Immature natural killer cell (primary cell): ENCODE measurements around the gene MPRIP. TPM values are rescaled to one million over a fixed set of nuclear protein-coding genes. Genes with fewer than 3 reads are reported as not detected.

Experiments used
- DNase-seq, 3 donors: peaks; one replicate each; pipeline ENCODE4 v3.0.0; 2022; ENCODE audit warnings: mixed read lengths in 1 of 3
- H3K27ac Mint-ChIP-seq, 6 donors: one replicate each; pipeline ENCODE4 v1.8.0; 2020; ENCODE audit warnings: mixed read lengths in 6 of 6, mild to moderate bottlenecking in 5 of 6, inconsistent platforms in 4 of 6, moderate library complexity in 3 of 6
- H3K27me3 Mint-ChIP-seq, 3 donors: one replicate each; pipeline ENCODE4 v1.8.0; 2020 to 2021; ENCODE audit warnings: low read depth in 3 of 3, mild to moderate bottlenecking in 3 of 3, mixed read lengths in 3 of 3, moderate library complexity in 3 of 3, inconsistent platforms in 1 of 3
- H3K36me3 Mint-ChIP-seq, 3 donors: one replicate each; pipeline ENCODE4 v1.8.0; 2020; ENCODE audit warnings: mixed read lengths in 3 of 3, inconsistent platforms in 2 of 3, mild to moderate bottlenecking in 2 of 3
- H3K4me1 Mint-ChIP-seq, 2 donors: one replicate each; pipeline ENCODE4 v1.8.0; 2020; ENCODE audit warnings: inconsistent platforms in 2 of 2, mild to moderate bottlenecking in 2 of 2, mixed read lengths in 2 of 2, moderate library complexity in 1 of 2
- H3K4me3 Mint-ChIP-seq, 5 donors: one replicate each; pipeline ENCODE4 v1.8.0; 2020; ENCODE audit warnings: mild to moderate bottlenecking in 5 of 5, mixed read lengths in 5 of 5, inconsistent platforms in 3 of 5, moderate library complexity in 3 of 5
- H3K9me3 Mint-ChIP-seq, 6 donors: one replicate each; pipeline ENCODE4 v1.8.0; 2020; ENCODE audit warnings: mild to moderate bottlenecking in 6 of 6, mixed read lengths in 6 of 6, inconsistent platforms in 4 of 6, moderate library complexity in 3 of 6
- polyA plus RNA-seq, 3 donors: library from polyadenylated mRNA; unstranded; fragments of 300-500 nt; fragmentation: Illumina TruSeq; gene quantifications; one replicate each; pipeline ENCODE4 v1.2.3, GENCODE V29; 2021

Gene MPRIP
- polyA plus RNA-seq, 3 donors from 2014 or later, result 1.2 to 15.1 (median 4.2) TPM

- Mint-ChIP-seq H3K4me1 (peaks cover 62 to 65% of the 10 kb centered on the region in 2 donors), H3K27ac (peak overlapping the region; percentile 89 to 98 (median 94)), H3K4me3 (peak overlapping the region in 2 of 5 donors; percentile 24 to 48), H3K27me3 (peaks cover 0 to 3% (median 0%) of the 10 kb centered on the region in 3 donors), H3K9me3 (no peaks in the 10 kb centered on the region), H3K36me3 (peaks cover 0 to 3% (median 0%) of the 10 kb centered on the region in 3 donors)
- DNase-seq, result no peak
Observed at GRCh38 chr17:17107891-17108431, 65.7 kb downstream of the MPRIP start.

DNA sequence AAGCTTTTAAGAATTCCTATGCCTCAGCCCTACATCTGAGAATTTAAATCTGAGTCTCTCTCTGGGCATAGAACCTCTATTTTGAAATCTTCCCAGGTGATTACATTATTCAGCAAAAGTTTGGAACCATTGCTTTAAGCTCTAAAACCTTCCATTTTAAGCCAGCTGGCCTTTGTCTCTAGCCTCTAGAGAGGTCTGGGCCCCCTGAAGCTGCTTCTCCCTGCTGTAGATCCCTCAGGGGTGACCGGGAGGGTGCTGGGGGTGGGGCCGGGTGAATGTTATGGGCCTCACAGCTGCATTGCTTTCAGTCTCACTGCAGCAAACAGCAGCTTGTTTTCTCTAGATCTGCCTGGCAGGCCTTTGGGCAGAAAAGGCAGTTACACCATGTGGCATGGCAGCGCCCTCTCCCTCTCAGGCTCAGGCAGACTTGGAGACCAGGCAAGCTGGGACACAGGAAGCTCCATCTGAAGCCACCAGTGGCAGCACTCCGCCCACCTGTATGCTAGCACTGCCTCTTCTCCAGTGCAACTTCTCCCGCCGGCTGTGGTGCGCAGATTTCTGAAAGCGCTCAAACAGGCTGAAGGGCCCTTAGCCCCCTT lies 66.3 kb downstream of the MPRIP start:
- Mint-ChIP-seq H3K27ac (peak overlapping the region; percentile 89 to 98 (median 94)), H3K4me3 (peak overlapping the region in 2 of 5 donors; percentile 14 to 82), H3K4me1 (peaks cover 65 to 71% of the 10 kb centered on the region in 2 donors), H3K9me3 (no peaks in the 10 kb centered on the region), H3K27me3 (peaks cover 0 to 3% (median 0%) of the 10 kb centered on the region in 3 donors), H3K36me3 (peaks cover 0 to 1% (median 0%) of the 10 kb centered on the region in 3 donors)
- DNase-seq, result no peak

DNA sequence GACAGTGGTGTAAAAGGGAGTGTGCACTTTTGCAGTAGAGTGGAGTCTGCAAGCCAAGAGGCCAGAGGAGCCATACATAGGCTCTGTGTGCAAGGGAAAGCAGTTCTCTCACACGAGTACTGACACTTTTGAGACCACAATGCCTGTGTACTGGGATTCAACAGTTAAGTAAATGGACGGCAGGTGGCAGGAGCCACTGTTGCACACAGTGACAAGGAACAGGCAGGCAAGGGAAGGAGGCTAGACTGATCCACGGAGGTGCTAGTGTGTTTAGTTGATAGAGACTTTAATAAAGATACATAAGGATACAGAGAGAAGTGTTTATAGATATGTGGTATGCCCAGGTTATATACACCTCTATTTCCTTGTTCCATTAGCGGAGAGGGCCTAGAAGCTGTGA lies 67.0 kb downstream of the MPRIP start:
- Mint-ChIP-seq H3K27ac (peak overlapping the region; percentile 89 to 98 (median 94)), H3K9me3 (no peaks in the 10 kb centered on the region), H3K4me1 (peaks cover 67 to 78% of the 10 kb centered on the region in 2 donors), H3K36me3 (no peaks in the 10 kb centered on the region), H3K27me3 (peaks cover 0 to 3% (median 0%) of the 10 kb centered on the region in 3 donors), H3K4me3 (peak overlapping the region; percentile 72 to 82 (median 76))
- peak; percentile 45 to 48 (median 47) for DNase-seq

- H3K4me3 Mint-ChIP-seq, result peak overlapping the region; percentile 72 to 82 (median 76)
- H3K9me3 Mint-ChIP-seq, result no peaks in the 10 kb centered on the region
- peaks cover 73 to 80% of the 10 kb centered on the region in 2 donors for H3K4me1 Mint-ChIP-seq
- no peaks in the 10 kb centered on the region for H3K36me3 Mint-ChIP-seq
- peak; percentile 68 to 77 (median 76) for DNase-seq
- peak overlapping the region; percentile 89 to 98 (median 94) for H3K27ac Mint-ChIP-seq
- H3K27me3 Mint-ChIP-seq, result peaks cover 0 to 3% (median 0%) of the 10 kb centered on the region in 3 donors
Observed at GRCh38 chr17:17109907-17110306, 67.7 kb downstream of the MPRIP start.

DNA sequence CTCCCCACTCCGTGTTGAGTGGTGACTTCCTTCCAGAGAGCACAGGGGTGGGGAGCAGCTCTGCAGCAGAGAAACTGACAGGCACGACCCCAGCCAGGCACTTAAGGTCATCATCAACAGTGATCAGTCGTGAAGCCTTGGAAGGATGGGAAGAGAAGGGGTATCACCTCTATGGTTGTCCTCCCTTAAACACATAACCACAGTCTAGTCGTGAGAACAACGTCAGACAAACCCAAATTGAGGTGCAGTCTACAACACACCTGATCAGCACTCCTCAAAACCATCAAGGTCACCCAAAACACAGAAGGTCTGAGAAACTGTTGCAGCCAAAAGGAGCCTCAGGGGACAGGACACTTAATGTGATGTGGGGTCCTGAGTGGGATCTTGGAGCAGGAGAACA lies 68.3 kb downstream of the MPRIP start:
- Mint-ChIP-seq H3K4me3 (peak overlapping the region; percentile 72 to 82 (median 76)), H3K27ac (peak overlapping the region; percentile 89 to 98 (median 94)), H3K9me3 (no peaks in the 10 kb centered on the region), H3K36me3 (no peaks in the 10 kb centered on the region), H3K27me3 (peaks cover 0 to 3% (median 0%) of the 10 kb centered on the region in 3 donors), H3K4me1 (peaks cover 80 to 84% of the 10 kb centered on the region in 2 donors)
- peak in 2 of 3 donors; percentile 24 to 27 for DNase-seq

DNA sequence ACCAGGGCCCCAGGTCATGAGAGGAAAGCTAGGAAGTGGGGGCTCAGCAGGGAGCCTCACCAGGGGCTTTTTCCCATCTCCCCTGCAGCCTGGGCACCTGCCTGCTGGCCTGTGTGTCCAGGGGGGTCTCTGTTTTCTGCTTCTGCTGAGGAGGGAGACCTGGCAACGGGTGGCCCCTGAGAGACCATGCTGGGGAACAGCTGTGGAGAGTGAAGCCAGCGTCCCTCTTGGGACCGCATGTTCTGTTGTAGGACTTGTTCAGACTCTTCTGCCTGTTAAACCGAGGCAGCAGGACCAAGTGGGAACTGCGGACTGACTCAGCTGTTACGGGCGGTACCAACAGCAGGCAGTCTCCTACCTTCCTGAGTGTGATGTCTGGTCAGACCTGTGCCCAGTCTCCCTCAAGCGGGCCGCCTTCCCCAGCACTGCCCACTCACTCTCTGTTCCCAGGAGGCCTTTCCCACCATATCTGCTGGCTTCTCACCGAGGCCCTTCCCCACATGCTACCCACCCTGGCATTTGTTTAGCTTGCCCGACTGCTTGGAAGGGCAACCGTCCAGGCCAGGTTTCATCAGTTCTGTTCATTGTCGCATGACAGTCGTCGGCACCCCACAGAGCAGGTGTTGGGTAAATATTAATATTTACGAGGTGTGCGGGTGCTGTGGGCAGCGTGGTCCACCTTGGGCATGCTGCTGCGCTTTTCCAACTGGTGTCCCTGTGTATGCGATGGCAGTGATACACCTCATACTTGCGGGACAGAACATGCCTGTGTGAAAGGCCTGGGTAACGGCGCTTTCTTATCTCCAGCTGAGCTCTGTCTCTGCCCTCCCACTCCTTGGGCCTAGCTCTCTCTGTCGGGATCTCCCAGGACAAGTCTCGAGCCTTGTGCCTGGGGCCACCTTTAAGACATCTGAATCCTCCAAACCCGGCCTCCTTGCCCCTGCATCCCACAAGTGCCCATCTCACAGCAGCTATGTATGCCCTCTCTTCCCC lies 69.4 kb downstream of the MPRIP start:
- peak overlapping the region; percentile 89 to 98 (median 94) for H3K27ac Mint-ChIP-seq
- H3K4me3 Mint-ChIP-seq, result peak overlapping the region in 1 of 5 donors; percentile 35
- no peaks in the 10 kb centered on the region for H3K36me3 Mint-ChIP-seq
- H3K9me3 Mint-ChIP-seq, result no peaks in the 10 kb centered on the region
- no peak for DNase-seq
- H3K4me1 Mint-ChIP-seq, result peaks cover 86 to 91% of the 10 kb centered on the region in 2 donors
- peaks cover 0 to 5% (median 0%) of the 10 kb centered on the region in 3 donors for H3K27me3 Mint-ChIP-seq

- Mint-ChIP-seq H3K36me3 (no peaks in the 10 kb centered on the region), H3K27ac (peak overlapping the region; percentile 36 to 85 (median 61)), H3K27me3 (peaks cover 0 to 5% (median 0%) of the 10 kb centered on the region in 3 donors), H3K9me3 (no peaks in the 10 kb centered on the region), H3K4me1 (peaks cover 84 to 91% of the 10 kb centered on the region in 2 donors), H3K4me3 (no peak overlapping the region)
- DNase-seq, result no peak
Observed at GRCh38 chr17:17112628-17113200, 70.5 kb downstream of the MPRIP start.

- Mint-ChIP-seq H3K9me3 (no peaks in the 10 kb centered on the region), H3K4me1 (peaks cover 84 to 91% of the 10 kb centered on the region in 2 donors), H3K27ac (peak overlapping the region; percentile 71 to 88 (median 85)), H3K4me3 (peak overlapping the region in 3 of 5 donors; percentile 8 to 38 (median 23)), H3K27me3 (peaks cover 0 to 5% (median 0%) of the 10 kb centered on the region in 3 donors), H3K36me3 (no peaks in the 10 kb centered on the region)
- no peak for DNase-seq
Observed at GRCh38 chr17:17114592-17115225, 72.5 kb downstream of the MPRIP start.

DNA sequence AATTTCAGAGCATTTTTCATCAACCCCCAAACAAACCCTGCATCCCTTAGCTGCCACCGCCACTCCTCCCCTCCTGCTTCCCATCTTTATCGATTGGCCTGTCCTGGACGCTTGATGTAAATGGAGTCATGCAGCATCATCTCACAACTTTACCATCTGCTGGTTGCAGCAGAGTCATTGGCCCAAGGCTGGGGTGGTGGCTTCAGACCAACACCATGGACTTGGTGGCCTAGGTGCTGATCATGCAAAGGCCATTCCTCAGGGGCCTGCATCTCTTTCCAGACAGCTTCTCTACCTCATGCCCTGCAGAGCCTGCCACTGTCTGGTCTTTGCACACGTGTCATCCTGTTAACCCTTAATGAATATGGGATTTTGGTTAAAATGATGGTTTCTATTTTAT lies 73.4 kb downstream of the MPRIP start:
- H3K4me1 Mint-ChIP-seq, result peaks cover 84 to 91% of the 10 kb centered on the region in 2 donors
- H3K4me3 Mint-ChIP-seq, result peak overlapping the region in 4 of 5 donors; percentile 24 to 59 (median 51)
- H3K27ac Mint-ChIP-seq, result peak overlapping the region; percentile 71 to 88 (median 85)
- no peak for DNase-seq
- no peaks in the 10 kb centered on the region for H3K9me3 Mint-ChIP-seq
- H3K36me3 Mint-ChIP-seq, result no peaks in the 10 kb centered on the region
- H3K27me3 Mint-ChIP-seq, result peaks cover 0 to 2% (median 0%) of the 10 kb centered on the region in 3 donors

GRCh38 chr17:17116406-17116805 lies 74.1 kb downstream of the MPRIP start:
- H3K27me3 Mint-ChIP-seq, result peaks cover 0 to 2% (median 0%) of the 10 kb centered on the region in 3 donors
- no peaks in the 10 kb centered on the region for H3K9me3 Mint-ChIP-seq
- H3K4me3 Mint-ChIP-seq, result no peak overlapping the region
- no peaks in the 10 kb centered on the region for H3K36me3 Mint-ChIP-seq
- DNase-seq, result no peak
- H3K27ac Mint-ChIP-seq, result peak overlapping the region; percentile 39 to 91 (median 75)
- H3K4me1 Mint-ChIP-seq, result peaks cover 84 to 91% of the 10 kb centered on the region in 2 donors

DNA sequence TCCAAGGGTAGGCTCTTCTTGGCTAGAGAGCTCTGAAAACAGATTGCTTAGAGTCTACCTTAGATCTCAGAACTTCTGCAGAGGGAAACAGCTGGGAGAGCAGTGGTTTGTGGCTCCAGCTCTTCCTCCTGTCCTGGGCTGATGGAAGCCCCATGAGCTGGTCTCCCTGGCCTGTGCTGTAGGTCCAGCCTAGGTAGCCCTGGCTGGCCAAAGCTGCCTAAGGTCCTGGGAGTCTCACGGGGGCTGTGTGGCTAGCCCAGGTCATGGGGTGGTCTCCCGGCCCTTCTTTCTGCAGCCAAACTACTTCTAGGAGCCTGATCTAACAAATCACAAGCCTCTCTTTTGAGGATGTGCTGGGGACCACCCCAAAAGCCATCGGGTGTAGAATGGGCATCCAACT lies 75.7 kb downstream of the MPRIP start:
- Mint-ChIP-seq H3K27ac (peak overlapping the region; percentile 91 to 97 (median 94)), H3K4me3 (peak overlapping the region in 1 of 5 donors; percentile 64)

DNA sequence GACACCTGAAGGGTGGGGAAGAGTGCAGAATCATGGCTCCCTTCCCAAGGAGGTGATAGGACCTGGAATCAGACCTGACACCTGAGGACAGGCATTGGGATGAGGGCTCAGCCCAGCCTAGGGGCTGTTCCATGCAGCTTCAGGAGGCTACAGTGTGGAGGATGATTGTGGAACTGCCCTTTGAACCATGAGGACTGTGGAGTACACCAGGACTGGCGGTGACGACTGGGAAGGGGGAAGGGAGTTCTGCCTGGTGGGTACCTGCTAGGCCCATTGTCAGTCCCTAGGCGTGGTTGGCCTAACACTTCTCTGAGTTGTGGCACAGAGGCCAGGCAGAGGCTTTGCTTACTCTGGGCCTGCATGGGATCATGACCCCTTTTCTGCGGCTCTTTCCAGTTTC lies 76.1 kb downstream of the MPRIP start:
- H3K9me3 Mint-ChIP-seq, result no peaks in the 10 kb centered on the region
- H3K27me3 Mint-ChIP-seq, result peaks cover 0 to 2% (median 0%) of the 10 kb centered on the region in 3 donors
- peak overlapping the region in 4 of 5 donors; percentile 30 to 66 (median 59) for H3K4me3 Mint-ChIP-seq
- peak overlapping the region; percentile 91 to 97 (median 94) for H3K27ac Mint-ChIP-seq
- peaks cover 90 to 99% of the 10 kb centered on the region in 2 donors for H3K4me1 Mint-ChIP-seq
- DNase-seq, result no peak
- no peaks in the 10 kb centered on the region for H3K36me3 Mint-ChIP-seq

More for the DNA sequence above, 75.7 kb downstream of the MPRIP start:
- no peak for DNase-seq
- Mint-ChIP-seq H3K9me3 (no peaks in the 10 kb centered on the region), H3K4me1 (peaks cover 89 to 100% of the 10 kb centered on the region in 2 donors), H3K36me3 (no peaks in the 10 kb centered on the region), H3K27me3 (peaks cover 0 to 2% (median 0%) of the 10 kb centered on the region in 3 donors)
